Measurements from ENCODE around the gene MCU. TPM values are rescaled to one million over a fixed set of nuclear protein-coding genes. Genes with fewer than 3 reads are reported as not detected.
"Not testable (repeated sequence)": the region's sequence is repeated elsewhere in the genome, so short reads cannot be mapped to it uniquely, and the experiment has no call there.

MCU gene
- total RNA-seq, 1 donor from 2014 or later, result 40.9 TPM

DNA sequence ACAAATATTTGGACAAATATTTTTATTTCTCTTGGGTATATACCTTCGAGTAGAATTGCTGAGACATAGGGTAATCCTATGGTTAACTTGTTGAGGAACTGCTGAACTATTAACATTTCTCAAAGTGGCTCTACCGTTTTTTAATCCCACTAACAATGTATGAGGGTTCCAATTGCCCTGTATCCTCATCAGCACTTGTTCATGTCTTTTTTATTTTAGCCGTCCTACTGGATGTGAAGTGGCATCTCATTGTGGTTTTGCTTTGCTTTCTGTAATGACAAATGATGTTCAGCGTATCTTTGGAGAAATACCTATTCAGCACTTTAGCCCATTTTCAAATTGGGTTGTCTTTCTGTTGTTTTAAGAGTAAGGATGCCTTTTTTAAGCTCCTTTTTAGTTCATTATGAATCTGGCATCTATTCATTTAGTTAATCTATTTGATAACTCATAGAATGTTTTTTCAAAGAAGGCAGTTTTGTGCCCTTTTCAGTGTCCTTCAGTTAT is 40.0 kb downstream of the MCU start:
- no peak for DNase-seq (ENCODE audit: low spot score)

DNA sequence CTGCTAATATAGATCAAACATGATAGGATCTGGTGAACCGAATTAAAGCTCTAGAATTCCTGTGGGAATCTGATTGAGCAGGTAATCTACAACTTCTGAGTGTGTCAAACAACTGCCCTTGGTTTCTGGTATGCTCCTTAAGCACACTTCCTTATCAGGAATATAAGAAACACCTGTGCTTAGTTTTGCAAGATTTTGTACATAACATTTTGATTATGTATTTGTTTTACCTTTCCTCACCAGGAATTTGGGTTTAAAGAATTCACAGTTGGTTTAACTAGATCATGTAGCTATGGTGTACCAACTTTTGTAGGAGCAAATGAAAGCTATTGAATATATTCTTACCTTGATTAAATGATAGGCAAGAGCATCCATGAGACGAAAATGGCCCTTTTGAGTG is 40.6 kb downstream of the MCU start:
- no peak for DNase-seq (ENCODE audit: low spot score)

DNA sequence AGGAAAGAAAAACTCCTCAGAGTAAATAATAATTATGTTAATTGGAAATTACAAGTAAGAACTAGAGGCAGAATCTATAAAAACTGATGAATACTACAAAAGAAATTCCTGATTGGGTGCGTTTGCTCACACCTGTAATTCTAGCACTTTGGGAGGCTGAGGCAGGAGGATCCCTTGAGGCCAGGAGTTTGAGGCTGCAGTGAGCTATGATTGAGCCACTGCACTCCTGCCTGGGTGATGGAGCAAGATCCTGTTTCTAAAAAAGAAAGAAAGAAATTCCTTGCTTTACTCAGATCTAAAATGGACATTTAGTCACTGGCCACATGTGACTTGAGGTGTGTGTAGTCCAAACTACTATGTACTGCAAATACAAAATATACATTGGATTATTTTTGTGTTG is 42.0 kb downstream of the MCU start:
- no peak for DNase-seq (ENCODE audit: low spot score)

DNA sequence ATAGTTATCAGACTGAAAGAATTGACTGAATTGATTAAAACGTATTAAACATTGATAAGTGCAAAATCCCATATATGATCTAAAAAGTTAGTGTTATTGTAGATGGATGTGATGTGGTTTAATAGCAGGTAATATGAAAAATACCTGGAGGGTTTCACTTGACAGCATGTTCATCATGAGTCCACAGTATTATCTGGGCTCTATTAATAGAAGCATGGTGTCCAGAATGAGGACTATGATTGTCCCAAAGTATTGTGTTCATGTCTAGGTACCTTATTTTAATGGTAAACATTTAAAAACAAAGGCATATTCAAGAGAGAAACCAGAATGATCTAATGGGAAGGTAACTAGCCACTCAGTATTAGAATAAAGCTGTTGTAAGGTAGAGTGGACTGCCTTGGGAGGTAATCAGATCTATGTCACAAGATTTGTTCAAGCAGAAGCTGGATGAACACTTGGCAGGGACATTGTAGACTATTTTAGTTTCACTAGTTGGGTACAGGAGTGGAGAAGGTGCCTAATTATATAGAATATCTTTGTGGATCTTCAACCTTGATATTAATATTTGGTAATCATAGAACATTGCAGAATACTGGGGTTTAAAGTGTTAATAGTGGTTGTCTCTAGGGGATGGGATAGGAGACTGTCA is 43.5 kb downstream of the MCU start:
- no peak for DNase-seq (ENCODE audit: low spot score)

DNA sequence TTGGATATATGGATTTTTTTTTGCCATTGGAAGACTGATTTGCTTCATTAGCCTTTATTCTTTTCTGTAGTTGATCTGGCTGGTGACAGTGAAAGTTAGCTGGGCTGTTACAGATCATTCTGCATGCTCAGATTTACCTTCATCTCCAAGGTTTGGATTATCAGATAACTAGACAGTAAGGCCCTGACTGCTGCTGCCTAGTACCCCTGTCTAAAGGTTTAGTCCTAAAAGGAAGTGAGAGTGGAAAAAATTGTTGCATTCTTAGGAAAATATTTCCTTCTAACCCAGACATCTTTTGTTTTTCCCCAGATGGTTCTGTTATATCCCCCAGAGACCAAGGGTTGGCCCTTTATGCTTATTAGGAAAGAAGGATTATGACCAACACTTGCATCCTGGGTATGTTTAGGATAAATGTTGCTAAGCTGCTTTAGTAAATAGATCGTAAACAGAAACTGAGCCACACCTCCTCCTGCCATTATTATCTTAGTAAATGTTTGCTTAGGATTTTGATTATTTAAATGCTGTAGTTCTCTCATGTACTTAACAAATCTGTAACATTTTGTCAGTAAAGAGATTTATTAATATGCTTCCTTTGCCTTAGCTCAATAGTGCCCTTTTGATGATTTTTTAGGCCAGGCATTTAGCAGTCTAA is 44.4 kb downstream of the MCU start:
- no peak for DNase-seq (ENCODE audit: low spot score)

DNA sequence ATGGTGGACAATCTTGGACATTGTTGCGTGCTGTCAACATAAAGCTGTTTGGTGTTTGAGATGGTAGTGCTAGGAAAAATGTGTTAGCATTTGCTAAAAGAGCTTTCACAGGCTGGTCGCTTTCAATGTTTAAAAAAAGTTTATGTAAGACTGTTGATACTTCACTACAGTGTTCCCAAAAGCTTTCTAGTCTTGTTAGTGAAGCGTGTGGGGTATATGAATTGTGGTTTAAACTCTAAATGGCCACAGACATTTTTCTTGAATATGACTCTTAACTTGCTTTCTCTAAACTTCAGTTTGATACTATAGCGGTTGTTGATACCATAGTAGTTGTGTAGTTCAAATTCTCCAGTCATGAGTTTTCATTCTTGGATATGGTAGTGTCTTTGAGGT is 44.9 kb downstream of the MCU start:
- no peak for DNase-seq (ENCODE audit: low spot score)

DNA sequence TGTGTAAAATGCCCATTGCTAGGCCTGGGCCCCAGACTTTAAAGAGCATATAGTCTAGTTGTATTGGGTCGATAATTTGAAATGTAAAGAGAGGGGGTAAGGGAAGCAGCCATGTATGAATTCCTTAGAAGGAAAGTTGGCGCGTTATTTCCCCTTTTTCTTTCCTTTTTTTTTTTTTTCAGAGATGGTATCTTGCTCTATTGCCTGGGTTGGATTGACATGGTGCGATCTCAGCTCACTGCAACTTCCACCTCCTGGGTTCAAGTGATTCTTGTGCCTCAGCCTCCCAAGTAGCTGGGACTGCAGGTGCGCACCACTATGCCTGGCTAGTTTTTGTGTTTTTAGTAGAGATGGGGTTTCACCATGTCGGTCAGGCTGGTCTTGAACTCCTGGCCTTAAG is 45.4 kb downstream of the MCU start:
- not testable (repeated sequence) for DNase-seq (ENCODE audit: low spot score)

DNA sequence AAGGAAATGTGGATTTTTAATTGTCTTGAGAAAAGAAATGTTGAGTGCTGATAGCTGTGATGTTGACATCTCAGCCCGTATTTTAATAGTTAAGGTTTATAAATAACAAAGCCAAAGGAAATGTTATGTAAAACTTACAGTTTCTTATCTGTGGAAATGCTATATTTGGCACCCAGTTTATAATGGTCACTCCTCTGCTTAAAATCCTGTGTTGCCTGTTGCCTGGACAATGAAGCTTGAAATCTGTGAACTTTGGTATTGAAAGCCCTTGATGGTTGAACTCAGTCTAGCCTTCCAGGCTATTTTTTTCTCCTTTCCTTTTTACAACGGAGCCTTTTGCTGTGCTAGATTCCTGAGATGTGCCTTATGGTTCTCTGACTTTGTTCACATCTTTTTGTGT is 46.5 kb downstream of the MCU start:
- DNase-seq (ENCODE audit: low spot score), result no peak

DNA sequence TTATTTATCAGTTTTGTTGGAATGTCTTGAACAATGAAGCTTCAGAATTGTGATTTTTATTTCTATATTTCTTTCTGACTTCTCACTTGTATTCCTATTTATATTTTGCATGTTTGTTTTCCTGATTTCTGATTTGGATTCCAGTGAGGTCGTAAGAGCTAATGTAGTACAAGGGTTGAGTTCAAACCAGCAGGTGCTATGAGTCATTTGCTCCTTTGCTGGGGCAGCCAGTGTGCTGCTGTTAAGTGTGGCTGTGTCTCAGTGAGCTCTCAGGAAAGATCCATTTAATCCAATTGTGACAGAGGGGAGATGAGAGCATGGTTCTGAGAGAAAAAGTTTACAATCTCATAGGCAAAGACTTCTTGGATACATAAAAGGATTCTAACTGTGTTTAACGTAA is 48.6 kb downstream of the MCU start:
- peak; percentile 45 for DNase-seq (ENCODE audit: low spot score)

DNA sequence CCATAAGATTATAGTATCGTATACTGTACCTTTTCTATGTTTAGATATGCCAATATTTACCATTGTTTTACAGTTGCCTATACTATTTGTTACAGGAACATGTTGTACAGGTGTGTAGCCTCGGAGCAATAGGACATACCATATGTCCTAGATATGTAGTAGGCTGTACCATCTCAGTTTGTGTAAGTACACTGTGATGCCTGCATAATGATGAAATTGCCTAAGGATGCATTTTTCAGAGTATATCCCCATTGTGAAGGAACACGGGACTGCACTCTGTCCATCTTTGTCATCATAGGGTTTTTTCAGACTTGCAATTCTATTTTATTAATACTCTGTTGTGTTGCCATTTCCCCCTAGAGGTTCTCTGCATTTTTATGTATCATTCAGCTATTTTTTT is 50.1 kb downstream of the MCU start:
- DNase-seq (ENCODE audit: low spot score), result no peak

DNA sequence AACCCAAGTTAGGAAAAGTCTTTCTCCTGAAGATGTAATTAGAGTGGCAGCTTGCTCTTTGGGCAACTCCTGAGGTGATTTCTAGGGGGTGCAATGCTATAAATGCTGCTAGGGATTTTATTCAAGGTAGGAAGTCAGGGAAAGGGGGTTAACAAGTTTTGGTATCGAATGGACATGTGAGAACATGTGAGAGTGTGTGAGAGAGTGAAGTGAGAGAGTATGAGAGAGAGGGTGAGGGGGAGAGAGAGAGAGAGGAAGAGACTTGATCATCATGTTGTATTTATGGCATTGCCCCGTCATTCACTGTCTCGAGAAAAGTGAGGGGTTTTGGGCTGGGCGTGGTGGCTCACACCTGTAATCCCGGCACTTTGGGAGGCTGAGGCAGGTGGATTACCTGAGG is 50.9 kb downstream of the MCU start:
- no peak for DNase-seq (ENCODE audit: low spot score)

DNA sequence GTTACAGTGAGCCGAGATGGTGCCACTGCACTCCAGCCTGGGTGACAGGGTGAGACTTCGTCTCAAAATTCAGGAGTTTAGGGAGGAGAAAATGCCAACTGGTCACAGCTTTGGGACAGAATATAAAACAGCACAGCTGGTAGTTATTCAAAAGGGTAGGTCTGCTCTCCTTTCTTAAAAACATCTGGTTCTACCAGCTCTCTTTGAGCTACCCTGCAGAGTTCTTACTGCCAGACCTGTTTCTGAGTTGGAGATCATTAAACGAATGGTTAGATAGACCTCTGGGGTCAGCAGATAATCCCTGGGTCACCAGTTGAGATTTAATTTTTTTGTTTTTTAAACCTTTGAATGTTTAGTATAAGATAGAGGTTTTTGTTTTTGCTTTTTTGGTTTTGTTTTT is 52.6 kb downstream of the MCU start:
- no peak for DNase-seq (ENCODE audit: low spot score)

DNA sequence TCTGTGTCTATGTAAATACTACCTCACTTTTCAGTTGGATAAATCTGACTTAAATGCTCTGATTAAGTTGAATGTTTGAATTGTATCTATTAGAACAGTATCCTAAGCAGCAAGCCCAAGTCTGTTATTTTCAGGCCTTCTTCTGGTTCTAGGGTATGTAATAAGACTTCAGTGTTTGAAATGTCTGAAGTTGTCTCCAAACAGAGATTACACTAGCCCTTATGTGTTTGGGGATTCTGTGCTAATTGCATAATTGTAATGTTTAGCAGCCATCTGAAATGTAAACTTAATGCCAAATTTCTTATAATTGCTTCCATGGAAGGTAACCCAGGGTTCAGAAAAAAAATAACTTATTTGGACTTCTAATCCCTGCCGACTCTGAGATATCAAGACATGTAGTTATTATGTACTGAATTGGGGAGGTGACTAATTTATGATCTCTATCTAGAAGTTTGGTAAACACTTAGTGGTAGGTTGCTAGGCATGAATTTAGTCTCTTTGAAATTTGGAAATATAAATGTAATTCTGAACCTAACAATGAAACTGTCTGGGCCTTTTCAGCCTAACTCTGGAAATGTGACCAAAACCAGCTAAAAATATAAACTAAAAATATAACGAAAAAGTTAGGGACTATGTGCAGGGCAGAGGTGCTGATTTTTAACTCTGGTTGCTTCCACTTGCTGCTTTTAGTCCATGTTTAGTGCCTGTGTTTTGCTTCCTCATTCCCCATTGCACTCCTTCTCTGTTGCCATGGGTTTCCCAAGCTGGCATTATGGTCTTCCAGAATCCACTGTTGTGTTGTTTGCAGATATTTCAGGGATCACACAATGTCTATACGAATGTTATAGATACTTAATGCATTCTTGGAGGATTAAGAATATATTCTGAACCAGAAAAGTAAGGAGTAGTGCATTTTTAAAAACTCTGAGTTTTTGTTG is 54.8 kb downstream of the MCU start:
- DNase-seq (ENCODE audit: low spot score), result no peak

DNA sequence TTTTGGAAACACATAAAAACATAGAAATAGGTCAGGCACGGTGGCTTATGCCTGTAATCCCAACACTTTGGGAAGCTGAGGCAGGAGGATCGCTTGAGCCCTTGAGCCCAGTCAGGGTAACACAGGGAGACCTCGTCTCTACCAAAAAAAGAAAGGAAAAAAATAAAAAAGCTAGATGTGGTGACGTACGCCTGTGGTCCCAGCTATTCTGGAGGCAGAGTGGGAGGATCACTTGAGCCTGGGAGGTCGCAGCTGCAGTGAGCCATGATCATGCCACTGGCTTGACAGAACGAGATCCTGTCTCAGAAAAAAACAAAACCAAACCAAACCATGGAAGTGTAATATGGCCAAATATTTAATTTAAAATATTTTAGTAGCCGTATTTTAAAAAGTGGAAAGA is 55.6 kb downstream of the MCU start:
- no peak for DNase-seq (ENCODE audit: low spot score)

DNA sequence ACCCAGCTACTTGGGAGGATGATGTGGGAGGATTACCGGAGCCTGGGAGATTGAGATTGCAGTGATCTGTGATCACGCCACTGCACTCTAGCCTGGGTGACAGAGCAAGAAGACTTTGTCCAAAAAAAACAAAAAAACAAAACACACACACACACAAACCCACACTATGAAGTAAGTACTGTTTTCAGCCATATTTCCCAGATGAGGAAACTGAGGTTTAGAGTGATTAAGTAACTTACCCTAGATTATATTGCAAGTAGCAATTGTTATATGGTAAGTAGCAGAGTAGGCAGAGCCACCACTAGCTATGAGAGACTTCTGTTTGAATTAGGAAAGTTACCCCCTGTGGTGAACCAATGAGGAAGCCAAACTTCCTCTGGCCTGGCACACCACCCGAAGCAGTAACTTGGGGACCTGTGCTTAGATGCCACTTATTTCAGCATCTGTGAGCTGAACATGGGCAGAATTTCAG is 61.9 kb downstream of the MCU start:
- DNase-seq (ENCODE audit: low spot score), result no peak

DNA sequence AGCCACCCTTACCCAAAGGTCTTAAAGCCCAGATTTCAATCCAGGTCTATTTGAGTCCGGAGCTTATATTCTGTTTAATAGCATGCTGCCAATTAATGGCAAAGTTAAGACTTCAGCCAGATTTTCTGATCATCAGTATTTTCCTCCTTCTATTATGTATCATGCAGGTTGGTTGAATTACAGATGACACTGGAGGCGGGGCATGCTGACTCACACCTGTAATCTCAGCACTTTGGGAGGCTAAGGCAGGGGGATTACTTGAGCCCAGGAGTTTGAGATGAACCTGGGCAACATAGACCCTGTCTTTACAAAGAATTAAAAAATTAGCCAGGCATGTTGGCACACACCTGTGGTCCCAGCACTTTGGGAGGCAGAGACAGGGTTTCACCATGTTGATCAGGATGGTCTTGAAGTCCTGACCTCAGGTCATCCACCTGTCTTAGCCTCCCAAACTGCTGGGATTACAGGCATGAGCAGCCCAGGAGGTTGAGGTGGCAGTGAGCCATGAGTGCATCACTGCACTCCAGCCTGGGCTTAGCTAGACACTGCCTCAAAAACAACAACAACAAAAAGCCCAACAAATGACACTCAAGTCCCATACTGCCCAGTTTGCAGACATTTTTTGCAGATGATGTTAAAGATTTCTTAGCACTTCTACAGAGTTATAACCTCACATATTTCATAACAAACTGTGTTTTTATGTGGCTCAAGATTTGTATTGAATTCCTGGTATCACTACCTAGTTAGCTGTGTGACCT is 62.5 kb downstream of the MCU start:
- no peak for DNase-seq (ENCODE audit: low spot score)

DNA sequence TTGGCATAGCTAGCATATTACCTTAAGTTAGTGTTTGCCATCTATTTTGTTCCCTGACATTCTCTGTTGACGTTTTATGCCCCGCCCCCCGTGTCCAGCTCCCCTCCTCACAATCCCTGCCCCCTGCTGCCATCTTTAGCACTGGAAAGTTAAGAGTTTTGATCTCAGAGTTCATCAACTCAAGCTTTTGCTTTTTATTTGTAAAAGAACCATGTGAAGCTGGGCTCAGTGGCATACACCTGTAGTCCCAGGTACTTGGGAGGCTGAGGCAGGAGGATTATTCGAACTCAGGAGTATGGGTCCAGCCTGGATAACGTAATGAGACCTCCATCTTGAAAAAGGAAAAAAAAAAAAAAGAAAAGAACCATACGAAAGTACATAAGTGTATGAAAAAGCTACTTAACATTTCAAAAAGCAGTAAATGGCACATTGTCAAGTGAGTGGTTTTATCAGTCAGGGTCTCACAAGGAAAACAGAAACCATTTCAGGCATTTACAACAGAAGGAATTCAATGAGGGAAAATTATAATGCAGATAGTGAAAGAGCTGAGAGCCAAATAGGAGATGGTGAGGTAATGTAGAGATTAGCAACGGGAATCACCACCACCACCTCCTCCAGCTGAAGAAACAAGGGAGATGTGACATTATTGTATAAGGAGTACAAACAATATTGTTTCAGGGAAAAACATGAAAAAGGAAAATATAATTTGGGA is 64.9 kb downstream of the MCU start:
- no peak for DNase-seq (ENCODE audit: low spot score)

DNA sequence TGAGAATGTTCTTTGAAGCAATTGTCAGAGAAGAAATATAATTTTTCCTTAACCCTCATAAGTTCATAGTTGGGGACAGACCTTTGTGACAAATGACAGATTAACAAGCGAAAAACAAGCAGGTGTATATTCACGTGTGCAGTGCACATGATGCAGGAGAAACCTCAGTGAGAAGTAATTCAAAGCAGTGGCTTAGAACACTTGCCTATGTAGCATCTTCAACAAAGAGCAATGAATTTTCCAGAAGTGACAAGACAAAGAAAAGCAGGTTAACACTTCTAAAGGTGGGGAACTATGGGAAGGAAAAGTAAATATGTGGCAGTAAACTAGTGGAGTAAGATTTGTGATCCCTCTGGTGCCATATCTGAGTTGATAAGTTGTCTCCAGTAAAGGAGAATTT is 65.8 kb downstream of the MCU start:
- no peak for DNase-seq (ENCODE audit: low spot score)

DNA sequence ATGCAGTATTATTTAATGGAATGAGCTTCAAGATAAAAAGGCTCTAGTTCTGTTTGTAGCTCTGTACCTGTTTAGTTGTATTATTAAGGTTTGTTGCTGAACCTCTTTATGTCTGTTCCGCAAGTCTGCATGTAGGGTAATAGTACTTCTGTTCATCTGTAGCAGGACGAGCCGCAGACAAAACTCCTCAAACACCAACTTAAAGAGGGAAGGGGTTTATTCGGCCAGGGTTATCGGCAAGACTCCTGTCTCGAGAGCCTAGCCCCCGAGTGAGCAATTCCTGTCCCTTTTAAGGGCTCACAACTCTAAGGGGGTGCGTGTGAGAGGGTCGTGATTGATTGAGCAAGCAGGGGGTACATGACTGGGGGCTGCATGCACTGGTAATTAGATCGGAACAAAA is 67.0 kb downstream of the MCU start:
- not testable (repeated sequence) for DNase-seq (ENCODE audit: low spot score)

DNA sequence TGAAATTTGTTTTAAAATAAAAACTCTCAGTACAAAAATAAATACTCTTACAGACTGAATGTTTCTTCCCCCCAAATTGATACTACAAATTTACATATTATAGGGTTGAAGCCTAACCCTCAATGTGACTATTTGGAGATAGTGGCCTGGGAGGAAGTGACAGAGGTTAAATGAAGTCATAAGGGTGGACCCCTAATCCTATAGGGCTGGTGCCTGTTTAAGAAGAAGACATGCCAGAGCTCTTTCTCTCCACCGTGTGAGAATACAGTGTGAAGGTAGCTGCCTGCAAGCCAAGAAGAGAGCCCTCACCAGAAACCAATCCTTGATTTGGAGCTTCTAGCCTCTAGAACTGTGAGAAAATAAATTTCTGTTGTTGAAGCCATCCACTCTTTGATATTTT is 67.6 kb downstream of the MCU start:
- no peak for DNase-seq (ENCODE audit: low spot score)

DNA sequence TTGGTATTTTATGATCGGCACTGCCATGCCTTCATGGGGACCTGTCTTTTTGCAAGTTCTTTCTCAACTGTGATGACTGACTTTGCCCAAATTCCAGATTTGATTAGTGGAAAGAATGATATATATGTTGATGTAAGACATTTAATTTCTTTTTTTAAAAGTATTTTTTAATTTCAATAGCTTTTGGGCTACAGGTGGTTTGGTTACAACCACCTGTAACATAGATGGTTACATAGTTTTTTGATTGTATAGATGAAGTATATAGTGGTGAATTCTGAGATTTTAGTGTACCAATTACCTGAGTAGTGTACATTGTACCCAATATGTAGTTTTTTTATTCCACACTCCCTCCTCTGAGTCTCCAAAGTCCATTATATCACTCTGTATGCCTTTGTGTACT is 69.6 kb downstream of the MCU start:
- DNase-seq (ENCODE audit: low spot score), result no peak
